Hepatocyte (in vitro differentiated cells): ENCODE measurements around the gene OR2T2.
"Not testable (repeated sequence)": the region's sequence is repeated elsewhere in the genome, so short reads cannot be mapped to it uniquely, and the experiment has no call there.

Experiments used
- EZH2 ChIP-seq: fragments of 200-600 bp; sonication (generic); IDR thresholded peaks from 2 replicates; pipeline ENCODE4 v1.6.1; 2016; ENCODE audit warnings: antibody characterized with exemption, mild to moderate bottlenecking, borderline replicate concordance
- EZH2phosphoT487 ChIP-seq: fragments of 200-600 bp; sonication (generic); IDR thresholded peaks from one replicate; pipeline ENCODE4 v1.6.1; 2018; ENCODE audit warnings: antibody characterized with exemption, mild to moderate bottlenecking, low read depth, moderate library complexity; ENCODE audit not compliant: unreplicated experiment, severe bottlenecking
- TF ChIP-seq, protein P1 (sequence below): fragments of 200-600 bp; sonication (generic); IDR thresholded peaks from 2 replicates; pipeline ENCODE4 v1.5.1; 2016; ENCODE audit warnings: antibody characterized with exemption, mild to moderate bottlenecking; ENCODE audit not compliant: poor library complexity

DNA sequence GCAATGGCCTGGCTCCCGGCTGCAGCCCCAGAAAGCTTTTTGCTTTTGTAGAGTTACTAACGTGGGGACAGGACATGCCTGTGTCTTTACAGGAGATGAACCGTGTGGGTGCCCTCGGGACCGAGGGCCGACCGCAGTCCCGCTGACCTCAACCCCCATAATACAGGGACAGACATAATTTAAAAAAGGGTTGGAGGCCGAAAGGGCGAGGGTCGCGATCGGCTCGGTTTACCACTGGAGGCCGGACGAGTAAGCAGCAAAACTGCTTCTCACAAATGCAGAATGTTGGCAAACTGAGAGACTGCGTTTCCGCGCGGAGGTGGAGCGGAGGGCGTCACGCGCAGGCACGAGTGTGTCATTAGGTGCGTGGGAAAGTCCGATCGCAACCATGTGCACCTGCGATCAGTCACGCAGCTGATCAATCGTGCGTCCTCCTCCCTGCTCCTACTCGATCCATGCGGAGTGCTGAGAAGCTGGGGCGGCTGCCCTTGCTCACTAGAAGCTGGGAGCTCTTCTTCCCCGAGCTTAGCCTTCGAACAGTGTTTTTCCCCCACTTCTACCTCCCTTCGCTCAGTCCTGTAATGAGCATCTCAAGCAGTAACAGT is 11.5 kb upstream of the OR2T2 start:
- not testable (repeated sequence) for TF ChIP-seq EZH2phosphoT487, EZH2
- TF ChIP-seq, protein P1, sequence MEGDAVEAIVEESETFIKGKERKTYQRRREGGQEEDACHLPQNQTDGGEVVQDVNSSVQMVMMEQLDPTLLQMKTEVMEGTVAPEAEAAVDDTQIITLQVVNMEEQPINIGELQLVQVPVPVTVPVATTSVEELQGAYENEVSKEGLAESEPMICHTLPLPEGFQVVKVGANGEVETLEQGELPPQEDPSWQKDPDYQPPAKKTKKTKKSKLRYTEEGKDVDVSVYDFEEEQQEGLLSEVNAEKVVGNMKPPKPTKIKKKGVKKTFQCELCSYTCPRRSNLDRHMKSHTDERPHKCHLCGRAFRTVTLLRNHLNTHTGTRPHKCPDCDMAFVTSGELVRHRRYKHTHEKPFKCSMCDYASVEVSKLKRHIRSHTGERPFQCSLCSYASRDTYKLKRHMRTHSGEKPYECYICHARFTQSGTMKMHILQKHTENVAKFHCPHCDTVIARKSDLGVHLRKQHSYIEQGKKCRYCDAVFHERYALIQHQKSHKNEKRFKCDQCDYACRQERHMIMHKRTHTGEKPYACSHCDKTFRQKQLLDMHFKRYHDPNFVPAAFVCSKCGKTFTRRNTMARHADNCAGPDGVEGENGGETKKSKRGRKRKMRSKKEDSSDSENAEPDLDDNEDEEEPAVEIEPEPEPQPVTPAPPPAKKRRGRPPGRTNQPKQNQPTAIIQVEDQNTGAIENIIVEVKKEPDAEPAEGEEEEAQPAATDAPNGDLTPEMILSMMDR = not testable (repeated sequence)
